ENCODE results near the gene SLC6A18.

GRCh38 chr5:1254196-1254595 is 29.0 kb downstream of the SLC6A18 start:
- TF ChIP-seq REST (IDR thresholded peaks at IDR 0.05; ENCODE audit: insufficient read depth in 1 of 2, low read depth in 2 of 2, low read length in 1 of 2): no peak
- no peak for TF ChIP-seq CTCF (IDR thresholded peaks at IDR 0.05)
- TF ChIP-seq POLR2AphosphoS5 (IDR thresholded peaks at IDR 0.05; ENCODE audit: low read depth, low read length): no peak
- no peak for TF ChIP-seq SIN3A (IDR thresholded peaks at IDR 0.05; ENCODE audit: borderline replicate concordance, insufficient read depth, low read depth, low read length)
- TF ChIP-seq TCF7L2 (IDR thresholded peaks at IDR 0.05; ENCODE audit: low read depth, low read length): no peak

All from Panc1 (cell line).